OCI-LY3 (cell line): ENCODE results near the gene P2RX2.

Source experiments
- H2AFZ ChIP-seq: fragments of 200-600, 300-600 bp; shearing (Covaris generic); 2 replicates; pipeline ENCODE4 v1.6.0; 2014; ENCODE audit warnings: antibody characterized with exemption, low read depth, low read length
- H3K27ac ChIP-seq: fragments of 200-600, 300-600 bp; sonication (generic); 2 replicates; pipeline ENCODE4 v1.5.1; 2014; ENCODE audit warnings: mild to moderate bottlenecking, low read length, moderate library complexity, mixed read lengths
- H3K27me3 ChIP-seq: fragments of 200-600, 300-600 bp; sonication (generic); 2 replicates; pipeline ENCODE4 v1.6.1; 2014; ENCODE audit warnings: low read depth, low read length, mixed read lengths
- H3K36me3 ChIP-seq: fragments of 200-600, 300-600 bp; sonication (generic); replicated peaks from 2 replicates; pipeline ENCODE3; 2014; ENCODE audit warnings: low read depth, low read length, mixed read lengths
- H3K4me1 ChIP-seq: fragments of 300-600, 200-600 bp; sonication (generic); 2 replicates; pipeline ENCODE4 v1.6.1; 2014; ENCODE audit warnings: low read length, mixed read lengths
- H3K4me2 ChIP-seq: fragments of 200-600, 300-600 bp; sonication (generic); 2 replicates; pipeline ENCODE4 v1.6.1; 2014; ENCODE audit warnings: low read length, mixed read lengths
- H3K4me3 ChIP-seq: fragments of 300-600, 200-600 bp; sonication (generic); 2 replicates; pipeline ENCODE4 v1.5.1; 2014; ENCODE audit warnings: antibody characterized with exemption, mild to moderate bottlenecking, low read length, moderate library complexity
- H3K79me2 ChIP-seq: fragments of 300-600, 200-600 bp; shearing (Covaris generic); 2 replicates; pipeline ENCODE4 v1.6.1; 2014; ENCODE audit warnings: mild to moderate bottlenecking, low read length, mixed read lengths
- H3K9ac ChIP-seq: fragments of 300-600, 200-600 bp; shearing (Covaris generic); 2 replicates; pipeline ENCODE4 v1.6.0; 2014; ENCODE audit warnings: mild to moderate bottlenecking, low read length, moderate library complexity
- H3K9me3 ChIP-seq: fragments of 200-600, 300-600 bp; shearing (Covaris generic); 2 replicates; pipeline ENCODE4 v1.6.1; 2014; ENCODE audit warnings: low read length, mixed read lengths; ENCODE audit not compliant: insufficient read depth
- H4K20me1 ChIP-seq: fragments of 200-600, 300-600 bp; sonication (generic); 2 replicates; pipeline ENCODE4 v1.6.1; 2016; ENCODE audit warnings: low read length, mixed read lengths; ENCODE audit not compliant: insufficient read depth
- CTCF ChIP-seq: fragments of 200-600, 300-600 bp; sonication (generic); IDR thresholded peaks from 2 replicates; pipeline ENCODE4 v1.5.1; 2014; ENCODE audit warnings: antibody characterized with exemption, low read length, low read depth
- EZH2phosphoT487 ChIP-seq: fragments of 200-600 bp; shearing (Covaris generic); IDR thresholded peaks from 2 replicates; pipeline ENCODE4 v1.6.1; 2018; ENCODE audit warnings: antibody characterized with exemption, mixed run types, low read depth

Gene P2RX2

GRCh38 chr12:132649226-132649945 is 30.8 kb downstream of the P2RX2 start:
- Histone ChIP-seq H3K27ac (no peak overlapping the region), H4K20me1 (no peaks in the 10 kb centered on the region), H3K4me3 (no peak overlapping the region), H3K27me3 (no peaks in the 10 kb centered on the region), H3K9me3 (no peaks in the 10 kb centered on the region), H3K79me2 (no peaks in the 10 kb centered on the region), H2AFZ (no peak overlapping the region), H3K9ac (no peak overlapping the region), H3K36me3 (peaks cover 59% of the 10 kb centered on the region), H3K4me2 (no peak overlapping the region), H3K4me1 (no peaks in the 10 kb centered on the region)
- TF ChIP-seq CTCF (no peak), EZH2phosphoT487 (no peak)

- no peaks in the 10 kb centered on the region for H3K27me3 ChIP-seq
- peaks cover 65% of the 10 kb centered on the region for H3K36me3 ChIP-seq
- H4K20me1 ChIP-seq = no peaks in the 10 kb centered on the region
- no peak for TF ChIP-seq EZH2phosphoT487
- no peak for TF ChIP-seq CTCF
- no peaks in the 10 kb centered on the region for H3K79me2 ChIP-seq
- no peak overlapping the region for H3K4me2 ChIP-seq
- no peak overlapping the region for H3K9ac ChIP-seq
- no peak overlapping the region for H3K4me3 ChIP-seq
- no peaks in the 10 kb centered on the region for H3K9me3 ChIP-seq
- H3K4me1 ChIP-seq = no peaks in the 10 kb centered on the region
- no peak overlapping the region for H2AFZ ChIP-seq
- no peak overlapping the region for H3K27ac ChIP-seq
Observed at GRCh38 chr12:132651444-132652100, 33.0 kb downstream of the P2RX2 start.

- Histone ChIP-seq H3K36me3 (peaks cover 67% of the 10 kb centered on the region), H3K79me2 (no peaks in the 10 kb centered on the region)
- TF ChIP-seq EZH2phosphoT487 (no peak), CTCF (no peak)
Observed at GRCh38 chr12:132653567-132654290, 35.2 kb downstream of the P2RX2 start.

More at GRCh38 chr12:132653567-132654290, 35.2 kb downstream of the P2RX2 start:
- Histone ChIP-seq H3K27me3 (no peaks in the 10 kb centered on the region), H3K4me2 (no peak overlapping the region), H3K4me3 (no peak overlapping the region), H4K20me1 (no peaks in the 10 kb centered on the region), H2AFZ (no peak overlapping the region), H3K4me1 (no peaks in the 10 kb centered on the region), H3K27ac (no peak overlapping the region), H3K9ac (no peak overlapping the region), H3K9me3 (no peaks in the 10 kb centered on the region)
